ENCODE results near the gene NSL1.
"Not testable (repeated sequence)": the region's sequence is repeated elsewhere in the genome, so short reads cannot be mapped to it uniquely, and the experiment has no call there.

NSL1 gene, protein sequence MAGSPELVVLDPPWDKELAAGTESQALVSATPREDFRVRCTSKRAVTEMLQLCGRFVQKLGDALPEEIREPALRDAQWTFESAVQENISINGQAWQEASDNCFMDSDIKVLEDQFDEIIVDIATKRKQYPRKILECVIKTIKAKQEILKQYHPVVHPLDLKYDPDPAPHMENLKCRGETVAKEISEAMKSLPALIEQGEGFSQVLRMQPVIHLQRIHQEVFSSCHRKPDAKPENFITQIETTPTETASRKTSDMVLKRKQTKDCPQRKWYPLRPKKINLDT

DNA sequence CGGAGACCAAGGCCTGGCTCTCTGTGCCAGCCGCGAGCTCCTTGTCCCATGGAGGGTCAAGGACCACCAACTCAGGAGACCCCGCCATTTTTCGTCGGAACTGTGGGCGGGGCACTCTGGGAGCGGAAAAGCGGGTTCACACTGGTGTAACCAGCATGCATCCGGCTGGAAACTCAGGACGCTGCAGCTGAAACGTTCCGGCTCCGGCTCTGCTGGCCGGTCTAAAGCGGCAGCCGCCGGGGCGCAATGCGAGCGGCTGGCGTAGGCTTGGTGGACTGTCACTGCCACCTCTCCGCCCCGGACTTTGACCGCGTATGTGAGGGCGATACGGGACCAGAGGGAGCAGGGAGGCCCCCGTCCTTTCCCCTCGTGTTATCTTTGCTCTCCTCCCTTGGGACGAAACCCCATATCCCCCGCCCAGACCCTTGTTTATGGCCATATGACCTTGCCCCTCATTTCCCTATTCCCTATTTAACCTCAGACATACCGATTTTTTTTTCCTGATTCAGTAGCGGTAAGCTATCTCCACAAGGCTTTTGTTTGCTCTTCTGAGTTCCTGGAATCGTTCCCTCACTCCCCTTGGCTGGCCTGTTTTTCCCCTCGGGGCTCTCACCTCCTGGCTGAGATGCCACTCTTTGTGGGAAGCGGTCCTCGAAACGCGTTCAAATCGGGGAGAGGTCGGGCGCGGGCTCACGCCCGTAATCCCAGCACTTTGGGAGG, at the start of gene NSL1, which contains the start of gene TATDN3:
Gene NSL1, minus strand, starts transcription at position 102 of the 720 bp plus-strand sequence. Its CDS starts 14 bp downstream, at position 88.
Gene TATDN3, plus strand, starts transcription at position 219 of the 720 bp plus-strand sequence. Its CDS starts 28 bp downstream, at position 247.
- ATAC-seq = peak; percentile 97
- H3K4me3 Mint-ChIP-seq = peak within 1 kb of the TSS; percentile 96

DNA sequence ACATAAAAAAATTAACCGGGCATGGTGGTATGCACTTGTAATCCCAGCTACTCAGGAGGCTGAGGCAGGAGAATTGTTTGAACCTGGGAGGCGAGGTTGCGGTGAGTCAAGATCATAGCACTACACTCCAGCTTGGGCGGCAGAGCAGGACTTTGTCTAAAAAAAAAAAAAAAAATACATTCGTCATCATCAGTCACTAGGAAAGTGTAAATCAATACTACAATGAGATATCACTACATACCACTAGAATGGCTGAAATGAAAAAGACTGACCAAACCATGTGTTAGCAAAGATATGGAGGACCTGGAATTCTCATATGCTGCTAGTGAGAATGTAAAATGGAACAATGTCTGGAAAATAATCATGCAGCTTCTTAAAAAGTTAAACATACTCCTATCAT, 46.6 kb upstream of the NSL1 start:
- Mint-ChIP-seq H3K27ac (no peak overlapping the region), H3K36me3 (no peaks in the 10 kb centered on the region), H3K4me3 (no peak overlapping the region), H3K4me1 (no peaks in the 10 kb centered on the region), H3K9me3 (no peaks in the 10 kb centered on the region)
- ATAC-seq (no peak), DNase-seq (ENCODE audit: low spot score in 2 of 2) (no peak)

More for the DNA sequence above, at the start of gene NSL1, which contains the start of gene TATDN3:
- H3K4me1 Mint-ChIP-seq = peaks cover 24% of the 10 kb centered on the region
- no peaks in the 10 kb centered on the region for H3K9me3 Mint-ChIP-seq
- H3K27ac Mint-ChIP-seq = peak within 1 kb of the TSS; percentile 98
- peaks cover 32% of the 10 kb centered on the region for H3K36me3 Mint-ChIP-seq
- peak; percentile 100 for DNase-seq (ENCODE audit: low spot score in 2 of 2)

DNA sequence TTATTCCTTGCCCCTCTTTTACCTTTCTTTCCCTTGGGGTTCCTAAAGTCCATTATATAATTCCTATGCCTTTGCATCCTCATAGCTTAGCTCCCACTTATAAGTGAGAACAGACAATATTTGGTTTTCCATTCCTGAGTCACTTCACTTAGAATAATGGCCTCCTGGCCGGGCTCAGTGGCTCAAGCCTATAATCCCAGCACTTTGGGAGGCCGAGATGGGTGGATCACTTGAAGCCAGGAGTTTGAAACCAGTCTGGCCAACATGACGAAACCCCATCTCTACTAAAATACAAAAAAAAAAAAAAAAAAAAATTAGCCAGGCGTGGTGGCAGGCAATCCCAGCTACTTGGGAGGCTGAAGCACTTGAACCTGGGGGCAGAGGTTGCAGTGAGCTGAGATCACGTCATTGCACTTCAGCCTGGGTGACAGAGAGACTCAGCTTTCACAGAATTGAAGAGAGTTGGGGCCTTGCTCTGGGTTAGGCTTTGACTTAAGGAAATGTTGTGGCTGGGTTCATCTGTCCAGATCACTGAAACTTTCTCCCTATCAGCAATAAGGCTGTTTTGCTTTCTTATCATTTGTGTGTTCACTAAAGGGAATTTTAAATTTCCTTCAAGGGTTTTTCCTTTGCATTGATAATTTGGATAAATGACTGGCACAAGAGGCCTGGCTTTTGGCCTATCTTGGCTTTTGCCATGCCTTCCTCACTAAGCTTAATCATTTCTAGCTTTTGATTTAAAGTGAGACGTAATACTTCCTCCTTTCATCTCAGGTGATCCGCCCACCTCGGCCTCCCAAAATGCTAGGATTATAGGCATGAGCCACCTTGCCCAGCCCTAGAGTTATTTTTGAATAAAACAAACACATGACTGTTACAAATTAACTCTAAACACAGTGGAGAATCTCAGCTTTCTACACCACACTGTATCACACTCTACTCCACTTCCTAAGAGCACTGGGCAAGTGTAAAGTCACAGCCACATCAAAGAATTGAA, 41.9 kb upstream of the NSL1 start:
- H3K9me3 Mint-ChIP-seq; H3K4me1 Mint-ChIP-seq; H3K27ac Mint-ChIP-seq; H3K36me3 Mint-ChIP-seq; H3K4me3 Mint-ChIP-seq; DNase-seq (ENCODE audit: low spot score in 2 of 2): not testable (repeated sequence)
- ATAC-seq = peak; percentile 21

DNA sequence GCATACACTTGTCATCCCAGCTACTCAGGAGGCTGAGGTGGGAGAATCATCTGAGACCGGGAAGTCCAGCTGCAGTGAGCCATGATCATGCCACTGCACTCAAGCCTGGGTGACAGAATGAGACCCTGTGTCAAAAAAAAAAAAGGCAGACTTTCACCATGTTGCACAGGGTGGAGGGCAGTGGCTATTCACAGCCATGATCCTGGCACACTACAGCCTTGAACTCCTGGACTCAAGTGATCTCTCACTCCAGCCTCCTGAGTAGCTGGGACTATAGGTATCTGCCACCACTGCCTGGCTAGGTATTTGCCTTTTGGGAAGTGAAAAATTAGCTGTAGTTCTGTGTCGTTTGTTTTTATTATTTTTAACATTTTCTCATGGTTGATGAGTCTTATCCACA, 36.8 kb upstream of the NSL1 start:
- H3K4me1 Mint-ChIP-seq = peaks cover 5% of the 10 kb centered on the region
- DNase-seq (ENCODE audit: low spot score in 2 of 2) (no peak), ATAC-seq (no peak)
- peaks cover 12% of the 10 kb centered on the region for H3K9me3 Mint-ChIP-seq
- no peak overlapping the region for H3K27ac Mint-ChIP-seq
- no peaks in the 10 kb centered on the region for H3K36me3 Mint-ChIP-seq
- H3K4me3 Mint-ChIP-seq = no peak overlapping the region

DNA sequence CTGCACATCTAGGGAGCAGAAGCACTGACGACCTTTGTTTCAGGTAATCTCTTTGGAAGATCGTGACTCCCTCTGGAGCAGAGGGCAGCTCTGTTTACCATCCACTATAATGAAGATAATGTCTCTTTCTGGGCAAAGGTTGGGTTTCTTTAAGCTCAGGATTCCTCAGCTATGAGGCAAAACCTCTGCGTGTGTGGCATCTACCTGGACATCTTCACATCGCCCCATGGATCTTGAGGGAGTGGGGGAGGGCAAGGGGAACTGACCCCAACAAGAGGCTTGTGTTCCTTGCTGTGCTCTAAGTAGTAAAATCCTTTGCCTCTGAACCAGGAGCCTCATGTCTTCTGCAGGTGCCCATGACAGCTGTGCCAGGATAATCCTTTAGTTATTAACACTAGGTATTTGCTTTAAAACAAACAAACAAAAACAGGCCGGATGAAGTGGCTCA, 36.3 kb upstream of the NSL1 start:
- peaks cover 12% of the 10 kb centered on the region for H3K9me3 Mint-ChIP-seq
- no peaks in the 10 kb centered on the region for H3K36me3 Mint-ChIP-seq
- no peak for ATAC-seq
- DNase-seq (ENCODE audit: low spot score in 2 of 2) = no peak
- no peak overlapping the region for H3K27ac Mint-ChIP-seq
- no peak overlapping the region for H3K4me3 Mint-ChIP-seq
- H3K4me1 Mint-ChIP-seq = peaks cover 5% of the 10 kb centered on the region

DNA sequence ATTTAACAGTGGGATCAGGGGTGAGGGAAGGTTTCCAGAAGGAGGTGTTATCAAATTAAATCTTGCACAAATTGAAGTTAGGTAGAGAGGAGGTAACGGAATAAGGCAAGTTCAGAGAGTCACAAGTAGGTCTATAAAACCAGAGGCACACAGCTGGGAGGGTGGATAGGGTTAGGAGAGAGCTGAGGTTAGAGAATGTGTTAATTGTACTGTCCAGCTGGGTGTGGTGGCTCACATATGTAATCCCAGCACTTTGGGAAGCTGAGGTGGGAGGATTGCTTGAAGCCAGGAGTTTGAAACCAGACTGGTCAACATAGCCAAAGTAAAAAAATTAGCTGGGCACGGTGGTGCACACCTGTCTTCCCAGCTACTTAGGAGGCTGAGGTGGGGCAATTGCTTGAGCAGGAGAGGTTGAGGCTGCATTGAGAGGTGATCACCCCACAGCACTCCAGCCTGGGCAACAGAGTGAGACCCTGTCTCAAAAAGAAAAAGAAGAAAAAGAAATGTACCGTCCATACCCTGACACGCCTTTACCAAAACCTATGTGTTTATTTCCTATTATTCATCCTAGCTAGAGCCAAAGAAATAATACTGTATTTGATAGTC, 35.7 kb upstream of the NSL1 start:
- no peak overlapping the region for H3K4me3 Mint-ChIP-seq
- peaks cover 12% of the 10 kb centered on the region for H3K9me3 Mint-ChIP-seq
- no peak overlapping the region for H3K27ac Mint-ChIP-seq
- ATAC-seq (no peak), DNase-seq (ENCODE audit: low spot score in 2 of 2) (no peak)
- peaks cover 5% of the 10 kb centered on the region for H3K4me1 Mint-ChIP-seq
- H3K36me3 Mint-ChIP-seq = no peaks in the 10 kb centered on the region

DNA sequence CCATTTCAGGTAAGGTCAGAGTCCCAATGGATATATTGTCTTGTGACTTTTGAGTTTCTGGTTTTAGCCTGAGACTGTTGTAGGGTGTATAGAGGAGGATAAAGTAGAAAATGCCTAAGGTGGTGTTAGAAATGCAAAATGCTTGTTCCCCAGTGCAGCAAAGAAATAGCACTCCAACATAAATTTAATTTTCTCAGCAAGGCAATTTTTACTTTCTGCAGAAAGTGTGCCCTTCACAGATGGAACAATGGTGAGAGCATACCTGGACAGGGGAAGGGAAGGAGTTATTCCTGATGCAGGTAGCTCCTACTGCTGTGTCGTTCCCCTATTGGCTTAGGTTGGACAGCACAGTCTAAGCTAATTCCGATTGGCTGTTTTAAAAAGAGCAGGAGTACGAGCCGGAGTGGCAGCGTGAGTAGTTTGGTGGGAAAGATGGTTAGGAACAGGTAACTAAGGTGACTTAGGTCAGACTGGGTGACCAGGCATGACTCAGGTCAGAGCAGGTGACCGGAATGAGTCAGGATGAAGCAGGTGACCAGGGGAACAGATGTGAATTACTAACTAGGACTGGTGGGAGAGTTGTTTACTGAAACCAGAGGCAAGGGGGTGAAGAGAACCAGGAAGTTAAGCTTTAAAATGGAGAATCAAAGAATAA, 34.3 kb upstream of the NSL1 start:
- no peak for DNase-seq (ENCODE audit: low spot score in 2 of 2)
- ATAC-seq = no peak
- no peaks in the 10 kb centered on the region for H3K4me1 Mint-ChIP-seq
- H3K9me3 Mint-ChIP-seq = peaks cover 12% of the 10 kb centered on the region
- no peak overlapping the region for H3K27ac Mint-ChIP-seq
- H3K36me3 Mint-ChIP-seq = no peaks in the 10 kb centered on the region
- no peak overlapping the region for H3K4me3 Mint-ChIP-seq

DNA sequence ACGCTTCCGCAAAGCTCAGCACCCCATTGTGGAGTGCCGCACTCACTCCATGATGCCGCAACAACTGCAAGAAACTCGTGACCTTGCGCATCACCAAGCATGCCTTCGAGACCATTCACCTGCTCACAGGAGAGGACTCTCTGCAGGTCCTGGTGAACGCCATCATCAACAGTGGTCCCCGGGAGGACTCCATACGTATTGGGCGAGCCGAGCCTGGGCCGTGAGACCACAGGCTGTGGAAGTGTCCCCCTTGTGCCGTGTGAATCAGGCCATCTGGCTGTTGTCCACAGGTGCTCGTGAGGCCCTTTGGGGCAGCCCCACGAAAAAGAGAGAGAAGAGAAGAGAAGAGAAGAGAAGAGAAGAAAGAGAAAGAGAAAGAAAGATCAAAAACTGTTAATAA, 32.6 kb upstream of the NSL1 start:
- Mint-ChIP-seq H3K27ac (no peak overlapping the region), H3K9me3 (peaks cover 12% of the 10 kb centered on the region), H3K4me3 (no peak overlapping the region), H3K4me1 (no peaks in the 10 kb centered on the region), H3K36me3 (no peaks in the 10 kb centered on the region)
- DNase-seq (ENCODE audit: low spot score in 2 of 2) (no peak), ATAC-seq (no peak)

DNA sequence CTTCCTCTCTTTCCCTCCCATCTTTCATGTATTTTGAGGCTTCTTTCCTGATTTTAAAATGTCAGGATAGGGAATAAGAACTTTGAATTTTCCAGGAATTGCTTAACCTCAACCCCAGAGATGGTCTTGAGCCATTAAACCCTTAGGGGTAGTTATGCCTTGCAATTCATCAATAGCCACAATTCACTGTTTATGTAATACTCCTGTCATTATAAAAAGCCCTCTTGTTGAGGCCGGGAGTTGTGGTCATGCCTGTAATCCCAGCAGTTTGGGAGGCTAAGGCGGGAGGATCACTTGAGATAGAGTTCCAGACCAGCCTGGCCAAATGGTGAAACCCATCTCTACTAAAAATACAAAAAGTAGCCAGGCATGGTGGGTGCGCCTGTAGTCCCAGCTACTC, 31.4 kb upstream of the NSL1 start:
- Mint-ChIP-seq H3K4me3 (no peak overlapping the region), H3K27ac (no peak overlapping the region), H3K9me3 (peaks cover 12% of the 10 kb centered on the region), H3K36me3 (no peaks in the 10 kb centered on the region), H3K4me1 (no peaks in the 10 kb centered on the region)
- DNase-seq (ENCODE audit: low spot score in 2 of 2) = no peak
- no peak for ATAC-seq

DNA sequence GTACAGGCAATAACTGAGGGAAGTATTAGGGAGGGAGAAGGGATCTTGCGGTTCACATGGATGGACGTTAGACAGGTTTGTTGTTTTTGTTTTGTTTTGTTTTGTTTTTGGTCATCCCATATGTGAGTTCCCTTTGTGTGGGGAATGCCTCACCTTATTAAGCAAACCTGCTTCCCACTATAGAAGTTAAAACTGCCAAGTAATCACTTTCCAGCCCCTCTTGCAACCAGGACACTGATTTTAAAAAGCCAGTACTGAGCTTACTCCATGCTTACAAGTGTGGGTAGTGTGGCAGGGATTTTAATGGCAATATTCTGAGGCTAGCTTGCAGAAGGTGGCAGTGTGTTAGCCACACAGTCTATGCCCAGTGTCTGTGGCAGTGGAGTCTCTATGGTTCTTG, 29.4 kb upstream of the NSL1 start:
- no peak overlapping the region for H3K4me3 Mint-ChIP-seq
- ATAC-seq (no peak), DNase-seq (ENCODE audit: low spot score in 2 of 2) (no peak)
- no peaks in the 10 kb centered on the region for H3K4me1 Mint-ChIP-seq
- no peaks in the 10 kb centered on the region for H3K36me3 Mint-ChIP-seq
- no peak overlapping the region for H3K27ac Mint-ChIP-seq
- H3K9me3 Mint-ChIP-seq = peaks cover 8% of the 10 kb centered on the region

DNA sequence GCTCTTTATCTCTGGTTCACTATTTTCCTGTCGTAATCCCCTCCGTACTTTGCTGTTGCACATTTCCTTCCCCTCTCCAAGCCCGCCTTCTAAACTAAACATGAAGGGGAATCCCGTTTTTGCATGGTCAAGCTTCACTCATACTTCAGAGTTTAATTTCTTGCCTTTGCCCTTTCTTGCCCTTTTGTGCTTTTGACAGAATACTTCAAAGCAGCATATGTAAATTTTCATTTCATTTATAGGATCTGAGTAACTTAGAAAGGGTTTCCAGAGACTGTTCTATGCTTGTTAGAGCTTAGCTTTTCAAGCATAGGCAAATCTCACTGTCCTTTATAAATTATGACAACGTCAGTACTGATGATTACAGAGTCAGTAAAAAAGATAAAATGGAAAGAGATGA, 28.1 kb upstream of the NSL1 start:
- Mint-ChIP-seq H3K27ac (no peak overlapping the region), H3K36me3 (no peaks in the 10 kb centered on the region), H3K4me1 (no peaks in the 10 kb centered on the region), H3K9me3 (peaks cover 2% of the 10 kb centered on the region), H3K4me3 (no peak overlapping the region)
- DNase-seq (ENCODE audit: low spot score in 2 of 2) = no peak
- ATAC-seq = no peak

DNA sequence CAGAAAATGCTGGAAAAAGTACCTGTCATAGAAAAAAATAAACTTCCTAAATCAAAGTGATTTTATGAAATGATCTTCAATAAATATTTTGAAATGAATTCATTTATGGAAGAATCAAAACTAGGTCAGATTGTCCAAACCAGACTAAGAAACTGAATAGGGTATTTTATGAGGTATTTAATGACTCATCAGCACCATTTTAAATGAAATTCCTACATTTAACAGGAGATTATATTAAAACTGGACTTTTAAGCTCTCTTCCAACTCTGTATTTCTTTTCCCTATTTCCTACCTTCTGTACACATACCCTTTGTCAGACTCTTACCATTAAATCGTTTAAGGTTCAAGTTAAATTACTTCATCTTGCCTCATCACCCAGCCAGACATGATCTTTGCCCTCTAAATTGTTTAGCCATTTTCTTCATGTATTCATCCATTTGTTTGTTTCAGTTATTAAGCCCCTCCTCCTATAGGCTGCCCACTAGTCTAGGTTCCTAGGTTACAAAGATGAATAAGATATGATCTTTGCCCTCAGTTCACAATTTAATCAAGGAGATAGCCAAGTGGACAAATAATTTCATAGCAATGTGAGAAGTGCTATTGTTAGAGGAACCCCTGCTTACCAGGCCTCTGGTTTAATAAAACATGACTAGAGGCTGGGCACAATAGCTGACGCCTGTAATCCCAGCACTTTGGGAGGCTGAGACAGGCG, 25.1 kb upstream of the NSL1 start:
- Mint-ChIP-seq H3K4me1 (no peaks in the 10 kb centered on the region), H3K9me3 (no peaks in the 10 kb centered on the region), H3K27ac (no peak overlapping the region), H3K36me3 (peaks cover 14% of the 10 kb centered on the region), H3K4me3 (no peak overlapping the region)
- DNase-seq (ENCODE audit: low spot score in 2 of 2) (no peak), ATAC-seq (no peak)

DNA sequence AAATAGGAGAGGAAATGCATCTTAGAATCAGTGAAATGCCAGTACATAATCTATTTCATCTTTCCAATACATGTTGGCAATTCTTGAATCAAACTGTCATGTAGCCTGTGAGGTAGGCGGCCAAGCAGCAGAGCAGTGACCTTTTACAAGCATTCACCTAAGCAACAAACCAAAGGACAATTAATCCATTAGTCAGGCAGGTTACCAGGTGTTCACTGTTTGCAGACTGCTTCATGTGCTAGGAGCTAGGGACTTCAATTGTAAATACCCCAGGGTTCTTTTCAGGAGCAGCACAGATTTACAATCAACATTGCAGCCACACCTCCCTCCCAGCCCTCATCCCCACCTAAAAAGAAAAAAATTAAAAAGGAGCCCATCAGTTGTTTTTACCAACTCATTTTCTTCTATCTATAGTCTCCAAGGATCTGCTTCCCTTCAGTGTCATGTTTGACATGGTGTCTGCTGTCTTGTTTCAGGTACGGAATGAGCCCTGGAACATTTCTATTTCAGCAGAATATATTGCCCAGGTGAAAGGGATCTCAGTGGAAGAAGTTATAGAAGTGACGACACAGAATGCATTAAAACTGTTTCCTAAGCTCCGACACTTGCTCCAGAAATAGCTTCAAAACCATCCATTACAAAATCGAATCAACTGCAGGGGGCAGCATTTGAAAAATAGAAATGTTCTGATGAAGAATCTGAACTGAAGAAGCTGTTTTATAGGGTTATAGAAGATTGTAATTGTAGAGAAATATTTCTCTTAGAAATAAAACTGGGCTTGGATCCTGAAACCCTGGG, 23.2 kb upstream of the NSL1 start:
- H3K36me3 Mint-ChIP-seq = peaks cover 24% of the 10 kb centered on the region
- no peak overlapping the region for H3K27ac Mint-ChIP-seq
- DNase-seq (ENCODE audit: low spot score in 2 of 2) (no peak), ATAC-seq (no peak)
- no peaks in the 10 kb centered on the region for H3K4me1 Mint-ChIP-seq
- H3K9me3 Mint-ChIP-seq = no peaks in the 10 kb centered on the region
- H3K4me3 Mint-ChIP-seq = no peak overlapping the region
